Large intestine (tissue), 3 donors: Measurements from ENCODE around the gene GPR162. TPM values are rescaled to one million over a fixed set of nuclear protein-coding genes. Genes with fewer than 3 reads are reported as not detected.
"Not testable (repeated sequence)": the region's sequence is repeated elsewhere in the genome, so short reads cannot be mapped to it uniquely, and the experiment has no call there.

Source experiments
- DNase-seq, 2 donors: peaks; one replicate each; pipeline versions ENCODE4 v3.0.0 to v3.0.0-alpha.2; 2013
- H3K27ac ChIP-seq: one replicate; pipeline ENCODE4 v1.5.1; 2013; ENCODE audit warnings: low read length
- H3K27me3 ChIP-seq: 2 replicates; pipeline ENCODE4 v1.6.1; 2013; ENCODE audit warnings: low read length; ENCODE audit not compliant: control insufficient read depth, insufficient read depth
- H3K36me3 ChIP-seq: 2 replicates; pipeline ENCODE4 v1.6.1; 2013; ENCODE audit warnings: low read length; ENCODE audit not compliant: control insufficient read depth, insufficient read depth
- H3K4me1 ChIP-seq: one replicate; pipeline ENCODE4 v1.6.1; 2013; ENCODE audit warnings: low read length; ENCODE audit not compliant: control insufficient read depth, insufficient read depth
- H3K4me3 ChIP-seq: one replicate; pipeline ENCODE4 v1.5.1; 2013; ENCODE audit warnings: low read length
- H3K9me3 ChIP-seq: one replicate; pipeline ENCODE4 v1.6.1; 2013; ENCODE audit warnings: mild to moderate bottlenecking, low read depth, low read length, moderate library complexity; ENCODE audit not compliant: control insufficient read depth
- WGBS: methylation state at CpG from one replicate; pipeline ENCODE4 v1.1.5; 2013; ENCODE audit warnings: low lambda C conversion rate; ENCODE audit not compliant: insufficient coverage; 5-methylcytosine and 5-hydroxymethylcytosine counted together
- polyA plus RNA-seq: library from polyadenylated mRNA; unstranded; fragments of 120-200 nt; gene quantifications from one replicate; pipeline ENCODE4 v1.2.1, GENCODE V29; 2013

The GPR162 gene
- polyA plus RNA-seq, 1 donor: 7.9 TPM

DNA sequence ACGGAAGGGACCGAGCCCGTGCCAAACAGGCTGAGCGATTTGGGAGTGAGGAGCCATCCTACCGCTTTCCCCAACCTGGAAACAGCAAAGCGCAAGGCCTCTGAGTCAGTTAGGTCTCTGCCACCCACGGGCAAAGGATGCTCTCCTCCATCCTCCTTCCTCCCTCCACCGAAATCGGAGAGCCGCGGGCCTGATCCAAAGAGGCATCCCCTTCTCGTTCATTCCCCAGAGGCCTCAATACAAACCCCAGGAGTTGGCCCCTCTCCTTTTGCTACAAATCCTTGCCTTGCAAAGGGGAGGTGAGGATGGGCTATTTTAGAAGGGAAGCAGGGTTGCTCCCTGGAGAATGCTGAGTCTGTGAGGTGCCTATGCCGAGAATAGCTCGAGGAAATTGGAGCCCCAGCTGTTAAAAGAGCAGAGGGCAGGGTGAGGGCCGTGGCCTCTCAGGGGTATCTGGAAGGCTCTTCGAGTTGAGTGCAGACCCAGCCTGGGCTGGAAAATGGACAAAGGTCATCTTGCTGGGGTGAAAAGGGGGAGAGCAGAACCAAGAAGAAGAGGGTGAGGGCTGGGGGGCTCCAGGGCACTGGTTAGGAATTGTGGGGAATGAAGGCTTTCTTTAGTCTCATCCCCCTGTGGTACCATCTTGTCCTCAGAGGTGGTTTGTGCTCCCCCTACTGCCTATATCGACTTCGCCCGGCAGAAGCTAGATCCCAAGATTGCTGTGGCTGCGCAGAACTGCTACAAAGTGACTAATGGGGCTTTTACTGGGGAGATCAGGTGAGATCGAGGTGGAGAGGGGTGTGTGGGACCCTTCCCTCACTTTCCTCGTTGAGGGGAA lies 46.8 kb downstream of the GPR162 start:
- peak in 1 of 2 donors; percentile 31 for DNase-seq
- Histone ChIP-seq H3K4me3 (peak overlapping the region; percentile 86), H3K4me1 (peaks cover 36% of the 10 kb centered on the region), H3K36me3 (peaks cover 46% of the 10 kb centered on the region), H3K27ac (peak overlapping the region; percentile 87), H3K9me3 (no peaks in the 10 kb centered on the region), H3K27me3 (no peaks in the 10 kb centered on the region)
- WGBS: no CpG with 5 or more reads among the region's 22 CpGs

DNA sequence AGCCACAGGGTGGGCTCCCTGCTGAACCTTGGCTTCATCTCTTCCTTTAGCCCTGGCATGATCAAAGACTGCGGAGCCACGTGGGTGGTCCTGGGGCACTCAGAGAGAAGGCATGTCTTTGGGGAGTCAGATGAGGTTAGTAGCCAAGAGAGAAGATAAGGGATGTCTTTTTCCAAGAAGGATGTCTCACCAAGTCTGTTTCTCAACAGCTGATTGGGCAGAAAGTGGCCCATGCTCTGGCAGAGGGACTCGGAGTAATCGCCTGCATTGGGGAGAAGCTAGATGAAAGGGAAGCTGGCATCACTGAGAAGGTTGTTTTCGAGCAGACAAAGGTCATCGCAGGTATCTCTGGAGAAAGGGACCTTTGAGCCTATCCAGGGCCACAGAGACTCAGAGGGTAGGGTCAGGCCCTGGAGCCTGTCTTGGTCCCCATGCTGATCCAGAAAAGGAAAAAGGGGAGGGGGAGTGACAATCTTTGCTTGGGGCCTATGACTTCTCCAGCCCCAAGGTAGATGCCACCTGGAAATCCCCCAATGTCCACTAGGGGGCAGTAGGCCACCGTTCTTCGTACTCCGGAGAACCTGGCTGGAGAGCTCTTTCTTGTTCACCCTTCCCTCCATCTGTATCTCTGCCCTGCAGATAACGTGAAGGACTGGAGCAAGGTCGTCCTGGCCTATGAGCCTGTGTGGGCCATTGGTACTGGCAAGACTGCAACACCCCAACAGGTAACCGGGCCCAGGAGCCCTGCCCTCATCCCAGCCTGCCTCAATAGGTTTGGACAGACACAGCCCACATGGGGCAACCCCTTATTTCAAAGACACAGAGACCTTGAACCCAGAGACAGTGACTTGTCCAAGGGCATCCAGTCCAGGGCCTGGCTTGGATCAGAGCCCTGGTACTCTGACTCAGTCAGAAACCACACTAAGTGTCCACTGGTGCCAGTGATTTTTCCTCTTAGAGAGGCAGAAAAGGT lies 47.7 kb downstream of the GPR162 start:
- 0% methylated on average over 1 of the region's 12 CpGs for WGBS
- DNase-seq: peak; percentile 81 to 84
- Histone ChIP-seq H3K4me3 (peak overlapping the region; percentile 86), H3K27me3 (no peaks in the 10 kb centered on the region), H3K4me1 (peaks cover 36% of the 10 kb centered on the region), H3K36me3 (peaks cover 39% of the 10 kb centered on the region), H3K27ac (peak overlapping the region; percentile 87), H3K9me3 (no peaks in the 10 kb centered on the region)

DNA sequence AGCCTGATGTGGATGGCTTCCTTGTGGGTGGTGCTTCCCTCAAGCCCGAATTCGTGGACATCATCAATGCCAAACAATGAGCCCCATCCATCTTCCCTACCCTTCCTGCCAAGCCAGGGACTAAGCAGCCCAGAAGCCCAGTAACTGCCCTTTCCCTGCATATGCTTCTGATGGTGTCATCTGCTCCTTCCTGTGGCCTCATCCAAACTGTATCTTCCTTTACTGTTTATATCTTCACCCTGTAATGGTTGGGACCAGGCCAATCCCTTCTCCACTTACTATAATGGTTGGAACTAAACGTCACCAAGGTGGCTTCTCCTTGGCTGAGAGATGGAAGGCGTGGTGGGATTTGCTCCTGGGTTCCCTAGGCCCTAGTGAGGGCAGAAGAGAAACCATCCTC lies 48.7 kb downstream of the GPR162 start:
- peaks cover 36% of the 10 kb centered on the region for H3K4me1 ChIP-seq
- not testable (repeated sequence) for H3K27me3 ChIP-seq, DNase-seq, H3K4me3 ChIP-seq, H3K27ac ChIP-seq, H3K9me3 ChIP-seq
- peaks cover 31% of the 10 kb centered on the region for H3K36me3 ChIP-seq
- no CpG with 5 or more reads among the region's 4 CpGs for WGBS

DNA sequence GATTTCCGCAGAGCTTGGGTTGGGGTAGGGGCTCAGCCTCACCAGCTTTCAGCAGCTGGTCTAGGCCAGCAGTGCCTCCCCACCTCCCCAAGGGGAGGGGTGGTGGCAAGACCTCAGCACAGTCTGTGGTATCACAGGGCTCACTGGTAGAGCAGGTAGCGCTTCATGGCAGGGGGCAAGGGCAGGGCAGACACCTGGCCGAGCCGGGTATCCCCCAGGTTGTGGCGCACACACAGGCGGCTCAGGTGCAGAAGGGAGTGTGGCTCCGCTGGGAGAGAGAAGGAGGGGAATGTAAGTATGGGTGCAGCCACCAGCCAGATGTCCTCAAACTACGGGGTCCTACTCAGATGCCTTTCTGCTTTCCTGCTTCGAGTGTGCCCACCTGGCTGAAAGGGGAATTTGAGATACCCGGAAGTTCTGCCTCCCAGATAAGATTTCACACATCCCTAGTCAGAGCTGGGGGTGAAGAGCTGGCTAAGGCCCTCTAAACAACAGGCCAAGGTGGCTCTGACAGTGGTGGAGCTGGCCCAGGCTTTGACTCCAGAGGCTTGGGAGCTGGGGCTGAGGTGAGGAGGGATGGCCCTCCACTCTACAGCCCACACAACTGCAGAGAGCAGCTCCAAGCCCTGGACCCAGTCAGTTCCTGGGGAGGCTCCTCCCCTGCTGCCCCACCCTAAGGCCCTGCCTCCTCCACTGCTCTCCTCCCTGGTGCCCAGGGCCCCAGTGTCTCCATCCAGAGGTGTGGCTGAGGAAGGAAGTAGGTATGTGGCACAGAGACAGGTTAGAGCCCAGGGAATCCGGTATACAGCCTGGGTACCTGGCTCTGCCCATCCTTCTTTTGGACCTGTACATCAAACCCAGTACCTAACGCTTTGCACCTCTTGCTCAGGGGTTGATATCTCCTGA lies 49.7 kb downstream of the GPR162 start:
- WGBS: no CpG with 5 or more reads among the region's 12 CpGs
- no peaks in the 10 kb centered on the region for H3K9me3 ChIP-seq
- peaks cover 25% of the 10 kb centered on the region for H3K36me3 ChIP-seq
- peak; percentile 52 to 80 for DNase-seq
- H3K4me1 ChIP-seq: peaks cover 36% of the 10 kb centered on the region
- H3K27ac ChIP-seq: peak overlapping the region; percentile 91
- no peaks in the 10 kb centered on the region for H3K27me3 ChIP-seq
- peak overlapping the region; percentile 91 for H3K4me3 ChIP-seq

DNA sequence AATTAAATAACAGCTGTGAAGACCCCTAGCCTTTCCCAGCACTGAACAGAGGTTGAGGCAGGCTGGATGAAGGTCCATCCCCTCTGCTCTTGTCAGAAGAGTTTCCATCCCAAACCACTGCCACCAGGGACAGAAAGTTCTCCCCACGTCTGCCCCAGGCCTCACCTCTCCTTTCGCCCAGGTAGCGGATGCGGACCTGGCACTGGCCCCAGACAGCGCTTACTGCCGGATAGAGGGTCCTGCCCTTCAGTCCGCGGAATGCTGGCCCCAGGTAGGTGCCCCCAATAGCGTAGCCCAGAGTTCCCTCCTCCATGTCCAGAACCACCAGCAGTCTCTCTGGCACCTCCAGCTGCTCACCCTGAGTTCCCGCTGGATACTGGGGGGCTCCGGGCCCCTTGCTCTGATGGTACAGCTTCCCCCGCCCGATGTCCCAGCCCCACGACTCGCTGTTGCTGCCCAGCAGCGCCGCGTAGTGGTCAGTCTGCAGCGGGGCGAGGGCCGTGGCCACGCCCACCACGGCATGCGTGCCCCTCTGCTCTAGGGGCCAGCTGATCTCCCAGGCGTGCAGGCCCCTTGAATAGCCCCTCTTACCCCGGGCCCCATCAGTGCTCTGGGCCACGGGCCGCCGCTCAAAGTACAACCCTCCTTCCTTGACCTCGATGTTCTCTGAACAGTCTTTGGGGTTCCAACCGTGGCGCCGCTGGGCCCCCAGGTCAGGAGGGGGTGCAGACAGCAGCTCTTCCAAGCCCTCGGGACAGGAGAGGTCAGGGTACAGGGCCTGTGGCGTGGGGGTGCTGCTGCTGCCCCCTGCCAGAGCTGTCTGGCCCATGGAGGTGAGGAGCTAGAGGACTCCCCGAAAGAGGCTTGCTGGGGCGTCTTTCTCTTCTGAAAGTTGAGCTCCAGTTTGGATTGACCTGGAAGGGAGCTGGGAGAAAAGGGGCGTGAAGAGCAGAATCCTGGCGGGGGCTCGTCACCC lies 50.7 kb downstream of the GPR162 start:
- Histone ChIP-seq H3K4me1 (peaks cover 31% of the 10 kb centered on the region), H3K4me3 (peak overlapping the region; percentile 91), H3K27me3 (no peaks in the 10 kb centered on the region), H3K27ac (peak overlapping the region; percentile 91), H3K36me3 (peaks cover 25% of the 10 kb centered on the region), H3K9me3 (no peaks in the 10 kb centered on the region)
- no CpG with 5 or more reads among the region's 40 CpGs for WGBS
- DNase-seq: peak; percentile 87 to 89

DNA sequence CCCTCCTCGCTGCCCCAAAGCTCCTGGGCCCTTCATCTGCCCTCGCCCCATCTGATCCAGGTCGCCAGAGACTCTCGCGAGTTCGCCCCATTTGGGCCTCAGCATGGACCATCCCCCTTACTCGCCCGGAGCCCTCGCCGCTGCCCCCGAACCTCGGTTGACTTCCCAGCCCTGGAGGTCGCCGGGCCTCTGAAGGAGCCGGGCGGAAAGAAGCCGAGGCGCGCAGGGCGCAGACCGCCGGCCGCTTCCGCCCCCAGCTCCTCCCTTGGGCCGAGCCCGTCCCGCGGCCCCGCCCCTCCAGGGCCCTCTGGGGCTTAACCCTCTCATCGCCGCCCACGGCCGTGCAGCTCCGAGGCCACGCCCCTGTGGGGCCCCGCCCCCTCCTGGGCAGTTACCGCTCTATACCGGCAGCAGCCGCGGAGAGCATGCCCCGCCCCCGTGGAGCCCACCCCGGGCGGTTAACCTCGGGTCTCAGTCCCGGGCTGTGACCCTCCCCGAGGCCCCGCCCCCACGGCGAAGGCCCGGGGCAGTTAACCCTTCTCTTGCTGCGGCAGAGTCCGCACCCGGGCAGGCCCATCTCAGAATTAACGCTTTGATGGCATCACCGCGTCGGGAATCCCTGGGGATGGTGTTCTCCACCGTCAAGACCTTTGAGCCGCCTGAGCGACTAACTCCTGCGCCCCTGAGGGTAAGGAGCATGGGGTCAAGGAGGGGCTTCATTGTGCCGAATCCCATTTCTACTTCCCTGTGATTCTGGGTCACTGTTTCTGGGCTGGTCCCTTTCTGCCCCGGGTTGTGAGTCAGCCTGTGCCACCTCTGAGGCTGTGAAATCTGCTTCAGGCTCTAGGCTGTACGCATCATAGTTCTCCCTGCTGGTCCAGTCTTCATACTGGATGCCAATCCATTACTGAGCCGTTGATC lies 51.7 kb downstream of the GPR162 start, which contains the start of gene SPSB2:
TSS of gene SPSB2 (minus strand) at position 210 of the 921 bp plus-strand sequence. CDS start 402 bp downstream, outside the sequence.
- Histone ChIP-seq H3K27me3 (no peaks in the 10 kb centered on the region), H3K27ac (peak within 1 kb of the TSS; percentile 91), H3K36me3 (peaks cover 25% of the 10 kb centered on the region), H3K4me3 (peak within 1 kb of the TSS; percentile 91), H3K9me3 (no peaks in the 10 kb centered on the region), H3K4me1 (peaks cover 30% of the 10 kb centered on the region)
- WGBS: no CpG with 5 or more reads among the region's 66 CpGs
- peak; percentile 98 for DNase-seq

DNA sequence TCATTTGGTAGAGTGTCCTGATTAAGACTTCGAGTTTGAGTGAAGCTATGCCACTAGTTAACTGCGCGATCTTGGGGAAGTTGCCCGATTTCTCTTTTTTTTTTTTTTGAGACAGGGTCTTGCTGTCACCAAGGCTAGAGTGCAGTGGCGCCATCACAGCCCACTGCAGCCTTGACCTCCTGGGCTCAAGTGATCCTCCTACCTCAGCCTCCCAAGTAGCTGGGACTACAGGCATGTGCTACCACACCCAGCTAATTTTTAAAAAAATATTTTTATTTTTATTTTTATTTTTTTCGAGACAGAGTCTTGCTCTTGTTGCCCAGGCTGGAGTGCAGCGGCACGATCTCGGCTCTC lies 52.4 kb downstream of the GPR162 start:
- peak overlapping the region; percentile 91 for H3K4me3 ChIP-seq
- peak overlapping the region; percentile 84 for H3K27ac ChIP-seq
- H3K36me3 ChIP-seq: peaks cover 25% of the 10 kb centered on the region
- H3K9me3 ChIP-seq, H3K27me3 ChIP-seq, DNase-seq: not testable (repeated sequence)
- WGBS: 67% methylated on average over 4 of the region's 9 CpGs
- peaks cover 24% of the 10 kb centered on the region for H3K4me1 ChIP-seq
